ENCODE measurements around the gene RBM39. TPM values are rescaled to one million over a fixed set of nuclear protein-coding genes. Genes with fewer than 3 reads are reported as not detected.

RBM39 gene
- total and polyA plus RNA-seq, 2 of the 8 experiments (the other 6 are each of a cell fraction or from before 2014, with no cell fraction given): 78.0 to 219 TPM

- no peak for TF ChIP-seq E2F6 (IDR thresholded peaks at IDR 0.05)
Measured at GRCh38 chr20:35731469-35731788, 10.6 kb downstream of the RBM39 start (continued).
